Activated CD4-positive, CD25-positive, alpha-beta regulatory T cell treated with anti-CD3 and anti-CD28 coated beads, Interleukin-2, amount 50 U/mL, for 16 hours (primary cell): ENCODE data around the gene EDN1.
"Not testable (repeated sequence)": the region's sequence is repeated elsewhere in the genome, so short reads cannot be mapped to it uniquely, and the experiment has no call there.

Experiments used
- DNase-seq: peaks from one replicate; pipeline ENCODE4 v3.0.0-alpha.2; 2020; ENCODE audit warnings: low read depth, low spot score

Gene EDN1

DNA sequence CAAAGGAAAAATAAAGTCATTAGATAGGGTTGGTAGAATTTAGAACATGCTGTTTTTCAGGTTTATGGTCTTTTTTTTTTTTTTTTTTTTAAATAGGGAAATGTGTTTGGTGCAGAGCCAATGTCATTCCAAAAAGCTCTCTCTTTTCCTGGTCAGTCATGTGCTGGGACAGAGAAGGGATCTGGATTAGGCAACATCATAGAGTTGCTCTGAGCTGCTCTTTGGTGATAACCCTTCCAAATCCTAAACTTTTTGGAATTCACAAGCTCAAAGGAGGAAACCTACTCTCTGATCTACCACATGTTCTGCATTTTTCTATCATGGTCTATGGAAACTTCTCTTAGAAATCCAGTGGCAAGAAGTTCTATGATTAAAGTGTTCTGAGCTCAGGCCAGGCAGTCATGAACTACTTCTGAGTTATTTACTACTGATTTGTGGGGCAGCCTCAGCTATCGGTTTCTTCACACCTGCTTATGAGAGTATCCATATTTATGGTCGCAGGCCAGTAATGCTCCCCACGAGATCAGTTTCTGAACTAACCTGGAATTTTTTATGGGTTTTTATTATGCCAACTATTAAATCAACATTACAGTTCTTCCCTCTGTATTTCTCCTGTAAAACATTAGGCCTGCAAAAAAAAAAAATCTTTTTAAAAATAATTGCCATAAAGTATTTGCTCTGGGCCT is 4.8 kb downstream of the EDN1 start:
- no peak for DNase-seq

DNA sequence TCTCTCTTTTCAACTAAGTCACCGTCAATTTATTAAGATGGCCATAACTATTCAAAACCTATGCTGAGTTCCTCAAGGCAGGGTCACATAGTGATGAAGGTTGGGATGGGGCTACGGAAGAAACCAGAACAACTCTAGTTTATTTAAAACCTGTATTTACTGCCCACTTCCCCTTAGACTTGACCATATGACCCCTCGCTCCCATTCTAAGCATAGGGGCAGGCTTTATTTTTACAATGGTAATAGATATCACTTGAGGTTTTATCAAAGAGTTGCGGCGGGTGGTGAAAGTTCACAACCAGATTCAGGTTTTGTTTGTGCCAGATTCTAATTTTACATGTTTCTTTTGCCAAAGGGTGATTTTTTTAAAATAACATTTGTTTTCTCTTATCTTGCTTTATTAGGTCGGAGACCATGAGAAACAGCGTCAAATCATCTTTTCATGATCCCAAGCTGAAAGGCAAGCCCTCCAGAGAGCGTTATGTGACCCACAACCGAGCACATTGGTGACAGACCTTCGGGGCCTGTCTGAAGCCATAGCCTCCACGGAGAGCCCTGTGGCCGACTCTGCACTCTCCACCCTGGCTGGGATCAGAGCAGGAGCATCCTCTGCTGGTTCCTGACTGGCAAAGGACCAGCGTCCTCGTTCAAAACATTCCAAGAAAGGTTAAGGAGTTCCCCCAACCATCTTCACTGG is 5.5 kb downstream of the EDN1 start:
- DNase-seq: no peak

DNA sequence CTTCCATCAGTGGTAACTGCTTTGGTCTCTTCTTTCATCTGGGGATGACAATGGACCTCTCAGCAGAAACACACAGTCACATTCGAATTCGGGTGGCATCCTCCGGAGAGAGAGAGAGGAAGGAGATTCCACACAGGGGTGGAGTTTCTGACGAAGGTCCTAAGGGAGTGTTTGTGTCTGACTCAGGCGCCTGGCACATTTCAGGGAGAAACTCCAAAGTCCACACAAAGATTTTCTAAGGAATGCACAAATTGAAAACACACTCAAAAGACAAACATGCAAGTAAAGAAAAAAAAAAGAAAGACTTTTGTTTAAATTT is 6.1 kb downstream of the EDN1 start:
- DNase-seq: no peak

DNA sequence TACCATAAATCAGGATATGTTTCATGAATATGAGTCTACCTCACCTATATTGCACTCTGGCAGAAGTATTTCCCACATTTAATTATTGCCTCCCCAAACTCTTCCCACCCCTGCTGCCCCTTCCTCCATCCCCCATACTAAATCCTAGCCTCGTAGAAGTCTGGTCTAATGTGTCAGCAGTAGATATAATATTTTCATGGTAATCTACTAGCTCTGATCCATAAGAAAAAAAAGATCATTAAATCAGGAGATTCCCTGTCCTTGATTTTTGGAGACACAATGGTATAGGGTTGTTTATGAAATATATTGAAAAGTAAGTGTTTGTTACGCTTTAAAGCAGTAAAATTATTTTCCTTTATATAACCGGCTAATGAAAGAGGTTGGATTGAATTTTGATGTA is 6.4 kb downstream of the EDN1 start:
- DNase-seq: no peak

DNA sequence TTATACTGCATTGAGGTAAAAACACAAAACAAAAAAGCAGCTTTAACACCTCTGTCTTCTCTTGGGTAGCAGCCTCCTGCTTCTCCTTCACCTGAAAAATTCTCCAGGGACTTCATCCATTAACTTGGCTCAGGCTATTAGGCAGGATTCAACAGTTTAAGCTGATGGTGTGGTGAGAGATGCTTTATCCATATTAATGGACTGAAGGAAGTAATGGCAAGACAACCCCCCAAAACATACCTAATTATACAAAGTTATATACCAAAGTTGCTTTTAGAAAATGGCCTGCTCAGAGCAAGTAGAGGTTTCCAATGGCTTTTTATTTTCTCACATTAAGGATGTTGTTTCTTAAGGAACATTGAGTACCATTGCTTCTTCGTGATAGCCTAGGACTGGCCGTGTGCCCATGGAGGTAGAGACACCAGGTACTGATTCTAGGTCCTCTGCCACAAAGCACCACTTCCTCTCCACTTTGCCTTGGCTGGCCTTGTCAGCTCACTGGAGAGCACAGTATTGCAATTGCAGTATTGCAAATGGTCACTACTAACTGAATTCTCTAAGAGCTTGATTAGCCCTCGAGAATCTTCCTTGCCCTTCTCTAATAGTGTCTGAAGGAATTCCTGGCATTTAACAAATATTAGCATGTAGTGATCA is 7.3 kb downstream of the EDN1 start:
- DNase-seq: no peak

DNA sequence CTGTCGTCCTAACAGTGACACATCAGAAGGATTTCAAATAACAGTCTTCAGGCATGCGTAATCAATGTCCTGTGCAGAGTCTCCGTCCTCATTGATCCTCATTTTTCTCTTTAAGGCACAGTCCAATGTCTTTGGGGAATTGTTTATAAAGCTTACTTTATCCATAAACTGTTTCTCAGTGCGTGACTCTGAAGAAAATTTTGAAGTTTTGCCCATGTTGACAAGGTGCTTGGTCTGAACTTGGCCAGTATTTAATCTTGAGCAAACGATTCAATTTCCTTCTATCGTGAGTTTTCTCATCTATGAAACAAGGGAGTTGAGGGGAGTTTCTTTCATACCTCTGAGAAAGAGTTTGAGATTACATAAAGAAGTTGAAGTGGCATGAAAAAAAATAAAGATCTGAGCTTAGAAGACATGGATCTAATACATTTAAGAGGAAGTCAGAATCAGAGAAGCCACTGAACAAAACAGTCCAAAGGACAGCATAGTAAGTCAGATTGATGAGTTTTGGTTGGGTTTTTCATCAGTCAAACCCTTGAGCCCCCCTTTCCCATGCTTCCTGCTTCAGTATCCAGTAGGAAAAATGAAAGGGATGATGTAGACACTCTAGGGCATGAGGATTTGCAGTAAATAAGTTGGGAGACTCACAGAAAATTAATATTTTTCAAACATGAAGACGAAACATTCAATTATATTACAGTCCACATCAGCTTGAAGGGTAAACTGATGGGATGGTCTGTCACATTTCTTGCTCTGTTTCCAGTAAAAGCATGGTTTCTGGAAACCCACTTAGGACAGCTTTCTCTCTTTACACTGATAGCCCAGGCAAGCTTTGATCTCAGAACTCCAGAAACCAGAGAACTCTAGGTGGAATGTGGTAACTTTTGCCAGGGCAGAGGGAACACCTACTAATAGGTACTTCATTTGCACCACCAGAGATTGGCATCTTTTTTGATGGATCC is 8.1 kb downstream of the EDN1 start:
- no peak for DNase-seq

DNA sequence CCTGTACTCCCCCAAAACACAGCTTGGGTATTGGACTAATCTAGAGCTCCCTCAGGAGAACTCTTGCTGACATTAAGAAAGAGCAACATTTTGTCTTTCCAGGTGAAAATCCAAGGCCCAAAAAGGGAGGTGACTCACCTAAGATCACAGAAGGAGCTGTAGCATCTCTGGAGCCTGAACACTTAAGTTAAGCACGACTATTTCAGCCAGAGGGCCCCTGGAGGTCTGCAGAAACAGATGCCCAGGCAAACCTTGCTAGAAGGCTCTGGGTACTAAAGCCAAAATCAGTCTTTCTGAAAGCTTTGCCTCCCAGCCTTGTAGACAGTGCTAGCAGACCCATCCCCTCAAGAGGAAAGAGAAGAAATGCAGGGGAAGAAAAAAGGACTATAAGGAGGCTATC is 8.8 kb downstream of the EDN1 start:
- no peak for DNase-seq

DNA sequence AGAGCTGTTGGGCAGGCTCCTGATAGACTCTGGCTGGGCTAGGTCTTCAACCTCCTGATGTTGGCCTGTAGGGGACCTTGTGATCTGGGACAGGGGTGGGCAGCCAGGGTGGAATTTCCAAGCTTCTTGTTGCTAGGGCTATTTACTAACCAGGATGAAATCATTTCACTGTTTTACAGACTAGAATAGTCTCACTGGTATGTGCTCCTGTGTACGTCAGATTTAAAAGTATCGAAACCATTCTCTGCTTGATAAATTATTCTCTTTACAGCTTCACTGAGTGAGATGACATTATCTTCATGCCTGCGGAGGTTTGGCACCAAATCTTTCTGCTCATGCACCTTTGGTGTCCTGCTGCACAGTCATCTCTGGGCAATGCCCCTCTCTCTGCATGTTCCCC is 10.9 kb downstream of the EDN1 start:
- DNase-seq: no peak

DNA sequence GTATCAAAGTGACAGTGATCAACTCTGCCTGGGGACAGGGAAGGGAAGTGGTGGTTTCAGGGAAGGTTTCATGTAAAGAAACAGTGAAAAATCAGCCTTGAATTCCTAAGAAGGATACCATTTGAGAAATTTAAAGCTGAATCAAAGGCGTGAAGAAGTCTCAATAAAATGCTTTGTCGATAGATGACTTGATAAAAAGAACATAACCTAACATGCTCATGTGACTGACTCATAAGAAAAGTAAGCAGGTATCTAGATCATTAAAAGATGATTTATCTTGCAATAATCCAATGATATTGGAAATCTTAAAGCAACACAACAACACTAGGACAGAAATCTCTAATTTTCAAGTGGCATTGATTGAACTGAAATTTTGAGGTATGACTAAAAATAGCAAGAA is 14.3 kb downstream of the EDN1 start:
- no peak for DNase-seq

DNA sequence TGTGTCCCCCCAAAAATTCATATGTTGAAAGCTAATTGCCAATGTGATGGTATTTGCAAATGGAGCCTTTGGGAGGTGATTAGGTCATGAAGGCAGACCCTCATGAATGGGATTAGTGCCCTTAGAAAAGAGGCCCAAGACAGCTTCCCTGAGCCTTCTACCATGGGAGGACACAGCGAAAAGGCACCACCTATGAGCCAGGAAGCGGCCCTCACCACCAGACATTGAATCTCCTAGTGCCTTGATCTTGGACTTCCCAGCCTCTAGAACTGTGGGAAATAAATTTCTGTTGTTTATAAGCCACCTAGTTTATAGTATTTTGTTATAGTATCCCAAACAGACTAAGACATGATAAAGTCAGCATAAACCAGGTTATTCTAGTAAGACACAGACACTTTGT is 18.9 kb downstream of the EDN1 start:
- DNase-seq: no peak

DNA sequence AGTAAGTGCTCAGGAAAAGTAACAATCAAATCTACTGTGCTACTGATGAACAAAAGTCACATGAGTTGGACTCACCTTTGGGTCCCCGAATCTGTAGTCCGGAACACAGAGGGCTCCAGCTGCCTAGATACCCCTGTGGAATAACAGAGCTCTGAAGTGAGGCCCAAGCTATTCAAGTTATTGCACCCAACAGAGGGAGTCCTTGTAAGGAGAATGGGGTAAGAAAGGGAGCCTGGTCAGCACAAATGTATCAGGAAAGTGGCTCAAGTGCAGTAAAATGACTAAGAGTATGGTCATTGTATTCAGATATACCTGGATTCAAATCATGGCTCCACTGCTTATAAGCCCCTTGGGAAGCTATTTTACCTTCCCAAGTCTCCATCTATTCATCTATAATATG is 20.9 kb downstream of the EDN1 start:
- no peak for DNase-seq

DNA sequence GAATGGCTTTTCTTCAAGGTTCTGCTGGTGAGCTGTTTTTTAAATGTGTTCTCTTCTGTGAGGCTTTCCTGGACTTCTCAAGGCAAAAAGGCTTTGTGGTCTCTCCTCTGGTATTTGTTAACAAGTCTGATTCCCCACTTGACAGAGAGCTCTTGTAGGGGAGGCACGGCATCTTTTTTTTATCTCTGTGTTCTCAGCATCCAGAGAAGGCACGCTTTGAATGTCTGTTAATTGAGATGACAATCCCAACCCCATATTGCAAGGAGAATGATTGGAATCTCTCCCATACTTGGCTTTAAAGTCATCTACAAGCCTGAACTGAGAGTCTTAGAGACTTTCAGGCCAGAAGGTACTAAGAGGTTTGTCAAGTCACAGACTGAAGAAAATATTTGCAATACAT is 22.6 kb downstream of the EDN1 start:
- DNase-seq: no peak

DNA sequence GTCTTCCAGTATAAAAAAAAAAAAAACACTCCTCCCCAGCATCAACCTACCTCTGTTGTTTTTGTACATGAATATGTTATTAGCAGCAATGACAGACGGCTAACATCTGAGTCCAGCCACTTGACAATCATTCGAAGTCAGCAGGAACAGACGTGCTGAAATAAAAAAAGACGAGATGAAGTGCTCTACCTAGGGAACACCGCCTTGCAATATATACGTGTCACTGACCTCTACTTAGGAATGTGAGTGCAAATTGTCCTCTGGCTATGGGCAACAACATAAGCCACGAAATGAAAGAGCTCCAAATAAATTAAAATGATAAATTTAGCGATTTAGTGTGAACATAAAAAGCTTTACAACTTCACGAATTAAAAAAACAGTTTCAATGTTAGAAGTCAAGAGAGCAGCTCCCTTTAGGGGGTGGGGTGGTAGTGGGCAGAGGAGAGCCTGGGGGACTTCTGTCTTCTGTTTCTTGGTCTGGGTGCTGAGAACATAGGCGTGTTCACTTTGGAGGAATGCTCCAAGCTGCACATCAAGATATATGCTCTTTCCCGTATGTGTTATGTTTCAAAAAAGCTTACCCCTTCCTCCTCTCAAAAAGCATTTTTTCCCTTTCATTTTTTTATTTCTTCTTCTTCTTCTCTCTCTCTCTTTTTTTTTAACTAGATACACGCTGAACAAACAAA is 23.3 kb downstream of the EDN1 start:
- no peak for DNase-seq

DNA sequence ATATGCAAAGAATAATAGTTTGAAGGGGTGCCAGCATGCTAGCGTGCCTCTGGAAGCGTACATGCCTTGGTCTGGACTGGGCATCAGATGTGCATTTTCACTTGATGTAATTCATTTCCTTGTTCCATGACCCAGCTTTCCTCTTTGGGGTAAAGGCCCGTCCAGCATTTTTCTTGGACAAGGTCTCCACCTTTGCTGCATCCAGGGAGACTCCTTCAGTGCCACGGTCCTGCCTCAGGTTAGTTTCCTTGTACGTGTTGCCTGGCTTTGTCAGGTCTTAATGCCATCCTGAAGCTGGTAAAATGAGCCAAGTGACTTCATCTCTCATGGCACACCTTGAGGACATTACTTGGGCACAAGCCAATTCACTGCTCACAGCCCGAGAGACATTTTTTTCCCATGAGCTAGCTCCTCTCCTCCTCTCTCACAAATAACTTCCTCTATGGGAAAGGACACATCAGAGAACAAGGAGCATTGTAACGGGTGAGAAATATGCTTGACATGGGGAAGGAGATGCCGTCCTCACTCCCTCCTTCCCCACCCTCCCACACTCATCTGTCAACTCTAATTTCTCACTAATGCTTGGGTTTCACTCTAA is 23.9 kb downstream of the EDN1 start:
- no peak for DNase-seq

DNA sequence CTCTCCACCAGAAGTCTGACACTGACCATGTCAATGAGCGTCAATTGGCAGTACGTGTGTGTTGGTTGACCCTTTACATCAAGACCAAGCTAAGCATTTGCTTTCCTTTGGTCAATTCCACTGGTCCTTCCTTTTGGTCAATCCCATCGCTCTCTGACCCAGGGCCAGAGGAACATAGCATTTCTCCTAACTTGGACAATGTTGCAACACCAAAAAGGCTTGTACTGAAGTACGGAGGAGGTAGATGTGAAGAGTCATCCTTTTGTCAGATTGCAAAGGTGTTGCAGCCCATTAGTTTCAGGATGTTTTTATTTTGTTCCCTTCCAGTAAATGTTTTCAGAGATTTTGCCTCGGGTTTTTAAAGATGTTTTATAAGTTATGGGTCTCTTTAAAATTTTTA is 24.6 kb downstream of the EDN1 start:
- DNase-seq: no peak

DNA sequence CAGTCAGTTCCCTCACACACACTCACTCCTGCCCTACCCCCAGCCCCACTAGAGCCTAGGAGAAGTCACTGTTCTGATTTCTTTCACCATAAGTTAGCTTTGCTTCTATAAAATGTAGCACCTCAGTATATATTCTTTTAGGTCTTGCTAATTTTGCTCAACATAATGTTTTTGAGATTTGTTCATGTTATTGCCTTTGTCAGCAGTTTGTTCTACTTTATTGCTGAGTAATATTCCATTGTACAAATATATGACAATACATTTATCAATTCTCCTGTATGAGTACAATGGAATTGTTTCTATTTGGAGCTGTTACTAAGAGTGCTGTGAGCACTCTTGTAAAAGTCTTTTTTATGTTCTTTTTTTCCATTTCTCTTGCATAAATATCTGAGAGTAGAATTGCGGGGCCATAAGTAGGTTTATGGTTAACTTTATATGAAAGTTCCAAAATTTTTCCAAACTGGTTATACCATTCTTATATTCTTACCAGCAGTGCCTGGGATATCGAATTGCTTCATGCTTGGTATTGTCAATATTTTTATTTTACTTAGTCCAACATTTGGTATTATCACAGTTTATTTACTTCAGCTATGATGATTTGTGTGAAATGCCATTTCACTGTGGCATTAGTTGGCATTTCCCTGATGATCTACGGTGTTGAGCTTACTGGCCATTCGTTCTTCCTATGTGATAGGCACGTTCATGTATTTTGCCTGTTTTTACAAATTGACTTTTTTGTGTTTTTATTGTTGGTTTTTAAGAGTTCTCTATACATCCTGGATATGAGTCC is 25.3 kb downstream of the EDN1 start:
- no peak for DNase-seq

DNA sequence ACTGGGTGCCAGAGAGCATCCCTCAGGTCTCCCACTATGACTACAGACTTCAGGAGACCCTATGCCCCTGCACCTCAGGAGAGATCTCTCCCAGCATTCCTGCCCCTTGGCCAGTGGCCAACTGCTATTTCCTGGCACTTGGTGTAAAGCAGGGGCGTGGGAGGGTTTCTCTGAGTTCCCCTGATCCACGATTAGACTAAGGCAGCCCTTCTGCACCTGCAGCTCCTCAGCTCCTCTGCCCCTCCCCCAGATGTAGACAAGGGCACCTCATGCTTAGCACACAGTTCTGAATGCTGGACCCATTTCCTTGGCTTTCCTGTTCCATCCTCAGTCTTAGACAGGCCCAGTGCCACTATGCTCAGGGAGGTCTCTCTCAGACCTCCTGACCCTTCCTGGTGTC is 28.6 kb downstream of the EDN1 start:
- DNase-seq: no peak

DNA sequence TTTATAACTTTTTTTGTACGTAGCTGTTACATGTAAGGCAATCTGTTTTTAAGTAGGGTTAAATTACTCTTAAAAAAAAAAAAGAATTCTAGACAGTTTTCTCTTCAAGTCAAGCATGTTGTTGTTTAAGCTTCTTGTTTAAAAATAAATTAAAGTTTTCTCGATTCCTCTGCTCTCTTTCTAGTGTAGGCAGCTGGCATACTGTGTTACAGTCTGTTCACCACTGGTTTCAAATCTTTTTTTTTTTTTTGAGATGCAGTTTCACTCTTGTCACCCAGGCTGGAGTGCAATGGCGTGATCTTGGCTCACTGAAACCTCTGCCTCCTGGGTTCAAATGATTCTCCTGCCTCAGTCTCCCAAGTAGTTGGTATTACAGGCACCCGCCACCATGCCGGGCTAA is 29.9 kb downstream of the EDN1 start:
- not testable (repeated sequence) for DNase-seq

DNA sequence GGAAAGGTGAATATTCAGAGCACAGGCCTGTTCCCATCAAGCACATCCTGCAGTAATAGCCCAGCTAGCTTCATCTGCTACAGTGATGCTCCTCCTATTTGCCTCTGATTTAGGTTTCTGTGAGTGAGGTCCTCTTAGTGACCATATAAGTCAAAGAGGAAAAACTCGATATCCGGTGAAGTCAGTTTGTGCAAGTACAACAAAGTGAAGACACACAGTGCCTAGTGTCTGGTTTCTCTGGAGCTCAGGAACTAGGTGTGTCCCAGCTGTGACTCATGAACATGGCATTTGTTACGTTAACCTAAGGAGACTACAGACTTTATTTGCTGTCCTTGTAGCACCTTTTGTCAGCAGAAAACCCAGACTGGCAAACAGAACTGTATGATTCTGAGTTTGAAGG is 33.9 kb downstream of the EDN1 start:
- DNase-seq: no peak

DNA sequence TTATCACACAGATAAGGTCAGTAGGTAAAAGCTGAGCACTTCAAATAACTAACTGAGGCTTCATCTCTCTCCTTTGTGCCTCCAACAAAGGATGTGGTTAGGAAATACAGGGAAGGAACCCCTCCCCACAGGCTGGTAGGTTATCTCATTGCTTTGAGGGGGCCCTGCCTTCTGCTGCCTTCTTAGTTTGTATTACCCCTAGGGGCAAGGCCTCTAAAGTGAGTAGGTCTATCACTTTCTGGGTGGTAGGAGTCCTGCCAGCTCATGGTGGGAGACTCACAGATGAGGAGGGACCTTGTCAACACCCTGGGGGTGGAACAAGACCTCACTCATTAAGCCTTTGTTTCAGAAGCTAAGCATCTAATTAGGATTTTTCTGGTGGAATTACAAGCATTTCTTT is 34.6 kb downstream of the EDN1 start:
- no peak for DNase-seq
